HG03342 (cell line): ENCODE results near the gene SLC10A4.

Experiments
- ATAC-seq: cut with Tn5 transposase; IDR thresholded peaks from one replicate; pipeline ENCODE4 v1.9.1; 2021; ENCODE audit warnings: mild to moderate bottlenecking, moderate library complexity; ENCODE audit not compliant: unreplicated experiment

SLC10A4 gene

GRCh38 chr4:48489683-48490011, 6.5 kb downstream of the SLC10A4 start:
- ATAC-seq: no peak

DNA sequence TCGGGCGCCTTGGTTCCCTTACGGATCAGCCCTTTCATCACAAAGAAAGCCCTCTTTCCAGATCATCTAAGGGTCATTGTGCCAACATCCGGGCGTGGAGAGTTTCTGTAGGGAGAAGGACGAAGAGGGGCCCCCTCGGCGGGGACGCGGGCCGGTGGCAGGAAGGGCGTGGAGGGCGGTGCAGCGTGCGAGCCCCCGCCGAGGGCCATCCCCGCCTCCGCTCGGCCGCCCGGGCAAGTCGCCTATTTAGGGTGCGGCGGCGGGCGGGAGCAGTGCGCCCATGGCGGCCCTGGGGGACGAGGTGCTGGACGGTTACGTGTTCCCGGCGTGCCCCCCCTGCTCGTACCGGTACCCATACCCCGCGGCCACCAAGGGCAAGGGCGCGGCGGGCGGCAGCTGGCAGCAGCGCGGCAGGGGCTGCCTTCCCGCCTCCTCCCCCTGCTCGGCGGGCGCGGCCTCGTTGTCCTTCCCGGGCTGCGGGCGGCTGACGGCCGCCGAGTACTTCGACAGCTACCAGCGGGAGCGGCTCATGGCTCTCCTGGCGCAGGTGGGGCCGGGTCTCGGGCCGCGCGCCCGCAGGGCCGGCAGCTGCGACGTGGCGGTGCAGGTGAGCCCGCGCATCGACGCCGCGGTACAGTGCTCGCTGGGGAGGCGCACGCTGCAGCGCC, 7.0 kb downstream of the SLC10A4 start, which contains the start of gene ZAR1:
ZAR1 (plus strand) TSS at position 241 of the 668 bp plus-strand sequence; CDS start at position 281, 40 bp downstream.
- no peak for ATAC-seq

- no peak for ATAC-seq
These were observed 7.8 kb downstream of the SLC10A4 start for GRCh38 chr4:48490680-48491513.

- no peak for ATAC-seq
These were observed 8.5 kb downstream of the SLC10A4 start for GRCh38 chr4:48491514-48492176.

DNA sequence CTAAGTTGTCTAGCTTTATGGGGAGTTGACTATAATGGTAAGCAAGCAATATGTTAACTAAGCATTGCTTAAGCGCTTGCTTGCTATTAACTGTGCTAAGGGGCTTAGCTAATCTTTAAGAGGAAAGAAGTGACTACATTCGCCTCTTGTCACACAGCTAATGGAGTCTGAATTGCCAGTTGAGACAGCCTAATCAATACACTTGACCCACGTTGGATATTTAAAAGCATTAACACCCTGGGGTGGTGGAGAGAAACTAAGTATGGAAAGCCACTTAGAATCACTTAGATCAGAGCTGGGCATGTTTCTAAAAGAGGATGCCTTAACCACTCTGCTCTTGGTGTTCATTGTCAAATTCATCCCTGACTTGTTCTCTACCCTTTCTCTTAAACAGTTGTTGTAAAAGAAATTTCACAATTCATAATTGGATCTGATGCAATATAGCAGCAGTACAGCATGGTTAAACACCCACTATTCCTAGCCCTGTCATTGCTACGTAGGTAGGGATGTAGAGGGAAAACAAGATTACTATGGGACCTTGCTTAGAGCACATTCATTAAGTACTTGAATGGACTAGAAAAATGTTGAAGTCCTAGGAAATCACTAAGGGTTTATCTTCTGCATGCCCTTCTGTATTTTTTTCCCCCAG, 10.4 kb downstream of the SLC10A4 start:
- no peak for ATAC-seq

GRCh38 chr4:48495941-48496340, 12.8 kb downstream of the SLC10A4 start:
- no peak for ATAC-seq

DNA sequence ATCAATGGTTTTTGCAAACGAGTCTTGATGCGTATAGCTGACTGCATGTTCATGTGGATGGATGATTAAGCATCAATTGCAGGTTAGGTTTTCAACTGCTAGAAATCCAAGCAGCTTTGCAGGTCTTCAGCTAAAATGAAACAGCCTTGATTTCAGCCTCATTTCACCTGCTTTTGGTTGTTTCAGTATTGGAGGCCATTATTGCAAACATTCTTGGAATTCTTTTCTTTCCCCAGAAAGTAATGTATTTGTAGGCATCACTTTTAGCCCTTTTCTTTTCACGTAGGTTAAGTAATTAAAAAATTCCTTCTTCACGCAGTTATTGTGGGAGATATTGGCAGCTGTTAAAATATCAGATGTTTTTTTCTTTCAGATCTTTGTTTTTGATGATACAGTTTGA, 15.8 kb downstream of the SLC10A4 start:
- ATAC-seq: no peak

DNA sequence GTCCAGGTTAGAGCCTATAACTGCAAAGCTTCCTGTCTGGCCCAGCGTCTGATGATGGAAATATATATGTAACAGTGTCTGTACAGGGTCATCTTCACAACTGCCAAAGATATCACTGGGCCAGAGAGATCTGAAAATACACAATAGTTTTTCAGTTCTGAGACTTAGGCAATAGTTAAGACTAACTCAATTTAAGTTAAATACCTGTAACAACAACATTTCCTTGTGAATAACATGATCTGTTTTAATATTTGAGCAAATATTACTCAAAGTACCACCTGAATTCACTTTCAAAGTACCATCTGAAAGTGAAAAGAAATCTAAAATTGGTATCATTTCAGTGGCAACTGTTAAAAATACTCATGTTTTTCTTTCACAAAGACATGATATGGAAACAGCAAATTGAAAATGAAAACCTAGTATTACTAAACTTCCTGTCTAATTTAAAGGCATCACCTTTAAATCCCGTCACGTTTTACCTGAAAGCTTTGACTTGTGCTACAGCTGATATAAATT, 16.5 kb downstream of the SLC10A4 start:
- peak; percentile 83 for ATAC-seq

DNA sequence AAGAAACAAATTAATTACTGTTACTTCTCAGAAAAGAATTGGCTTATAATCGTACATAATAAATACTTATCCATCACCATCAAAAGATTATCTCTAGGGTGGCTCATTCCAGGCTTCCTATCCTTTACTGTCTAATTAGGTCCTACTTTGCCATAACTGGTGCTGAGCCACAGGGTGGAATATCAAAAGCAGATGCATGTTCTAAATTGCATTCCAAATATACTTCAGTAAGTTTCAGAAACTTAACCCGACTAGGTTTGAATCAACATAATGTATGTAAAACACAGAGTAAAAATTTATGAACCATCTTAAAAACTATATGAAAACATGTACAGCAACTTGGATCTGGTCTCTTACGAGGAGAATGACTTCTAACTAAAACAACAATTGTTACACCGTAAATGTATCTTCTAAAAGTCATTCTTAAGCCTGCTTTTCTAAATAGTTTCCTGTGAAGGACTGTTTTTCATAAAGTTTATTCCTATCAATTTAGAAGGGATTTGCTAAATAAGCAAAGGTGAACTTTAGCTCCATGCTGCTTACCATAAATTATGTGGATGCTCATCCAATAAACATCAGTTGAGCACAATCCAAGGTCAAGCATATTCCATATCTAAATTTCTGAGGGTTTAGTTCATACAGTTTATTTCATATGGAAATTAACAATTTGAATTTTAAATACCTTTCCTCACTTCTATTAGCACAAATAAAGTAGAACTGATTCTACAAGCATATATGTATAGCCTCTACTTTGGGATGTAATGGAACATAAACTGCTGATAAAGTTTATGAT, 20.3 kb downstream of the SLC10A4 start:
- ATAC-seq: no peak

DNA sequence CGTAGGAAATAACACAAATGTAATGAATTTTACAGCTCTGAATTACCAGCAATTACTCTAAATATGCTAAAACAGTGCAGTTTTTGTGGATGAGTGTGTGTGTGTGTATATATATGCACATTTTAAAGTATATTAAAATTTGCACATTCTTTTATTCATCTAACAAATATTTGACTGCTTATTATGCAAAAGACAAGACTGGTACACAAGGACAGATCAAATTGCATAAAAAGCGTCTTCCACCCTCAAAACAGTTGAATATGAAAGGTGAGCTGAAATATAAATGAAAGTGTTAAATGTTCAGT, 20.8 kb downstream of the SLC10A4 start:
- ATAC-seq: no peak

GRCh38 chr4:48504352-48504751, 21.2 kb downstream of the SLC10A4 start:
- ATAC-seq: no peak

GRCh38 chr4:48506716-48507115, 23.6 kb downstream of the SLC10A4 start:
- ATAC-seq: no peak

DNA sequence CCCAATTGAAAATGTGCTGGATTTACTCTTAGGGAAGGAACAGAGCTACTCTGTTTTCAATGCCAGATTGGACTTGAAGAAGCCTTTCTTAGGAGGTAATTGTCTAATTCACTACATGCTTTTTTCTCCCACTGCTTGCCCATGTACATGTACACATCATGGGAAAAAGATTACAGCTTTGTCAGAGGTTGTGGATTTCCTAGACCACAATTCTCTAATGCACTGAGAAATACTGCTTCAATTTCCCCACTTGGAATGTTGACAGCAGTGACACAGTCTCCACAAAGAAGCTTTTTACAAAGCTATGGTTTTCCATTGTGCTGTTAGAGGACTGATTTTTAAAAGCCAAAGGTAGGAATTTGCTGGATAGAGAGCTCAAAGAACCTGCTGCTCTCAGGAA, 26.4 kb downstream of the SLC10A4 start:
- ATAC-seq: no peak

GRCh38 chr4:48518143-48518542, 35.0 kb downstream of the SLC10A4 start:
- ATAC-seq: no peak

GRCh38 chr4:48526406-48526805, 43.3 kb downstream of the SLC10A4 start:
- no peak for ATAC-seq

DNA sequence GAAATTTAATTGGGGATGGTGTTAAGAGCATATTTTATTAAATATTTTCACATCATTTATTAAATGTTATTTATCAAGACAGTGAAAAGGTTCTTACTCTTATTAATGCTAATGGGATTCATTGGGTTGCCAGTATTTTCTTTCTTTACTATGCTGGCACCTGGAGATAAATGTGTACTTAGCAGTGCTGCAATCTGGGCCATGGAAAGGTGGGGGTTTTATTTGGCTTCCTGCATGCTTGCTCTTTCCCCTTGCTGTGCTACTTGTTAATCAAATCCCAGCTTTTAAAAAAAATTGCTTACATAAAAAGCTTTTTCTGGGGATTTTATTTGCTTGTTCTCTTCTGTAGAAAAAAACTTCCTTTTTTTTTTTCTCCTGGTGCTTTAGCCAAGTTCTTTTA, 55.2 kb downstream of the SLC10A4 start:
- ATAC-seq: no peak
